GM12878 (cell line): ENCODE results near the gene MBD2. TPM values are rescaled to one million over a fixed set of nuclear protein-coding genes. Genes with fewer than 3 reads are reported as not detected.

Experiments
- BCL11A ChIP-seq: IDR thresholded peaks from 2 replicates; pipeline ENCODE4 v1.6.1; 2011; ENCODE audit warnings: low read depth, low read length
- CBX5 ChIP-seq: sonication (generic); IDR thresholded peaks from 2 replicates; pipeline ENCODE4 v1.6.1; 2016; ENCODE audit warnings: low read depth, moderate library complexity, mild to moderate bottlenecking, inconsistent platforms
- ETV6 ChIP-seq, 2 experiments: fragments of 450-650 bp in 1 of 2; IDR thresholded peaks in 1 of 2; conservative IDR thresholded peaks in 1 of 2; 2 replicates each; pipeline ENCODE4 v1.6.1; 2014; ENCODE audit warnings: antibody characterized with exemption in 1 of 2, borderline replicate concordance in 1 of 2, low read depth in 1 of 2, mild to moderate bottlenecking in 1 of 2, moderate library complexity in 1 of 2
- HDAC2 ChIP-seq: fragments of 200-600 bp; sonication (generic); IDR thresholded peaks from 2 replicates; pipeline ENCODE4 v1.6.1; 2017
- IRF4 ChIP-seq: IDR thresholded peaks from 2 replicates; pipeline ENCODE4 v1.6.1; 2011; ENCODE audit warnings: low read depth, low read length
- JUND ChIP-seq: IDR thresholded peaks from 2 replicates; pipeline ENCODE4 v1.6.1; 2012; ENCODE audit warnings: low read depth, mild to moderate bottlenecking, low read length, improper control_type of control experiment, moderate library complexity
- MYC ChIP-seq: IDR thresholded peaks from 2 replicates; pipeline ENCODE4 v1.6.1; 2011; ENCODE audit warnings: mild to moderate bottlenecking, low read length, moderate library complexity, inconsistent platforms; ENCODE audit not compliant: insufficient read depth, insufficient replicate concordance, insufficient read length, severe bottlenecking
- NFYB ChIP-seq: IDR thresholded peaks from 2 replicates; pipeline ENCODE4 v1.6.1; 2011; ENCODE audit warnings: low read depth, mild to moderate bottlenecking, low read length, improper control_type of control experiment, moderate library complexity; ENCODE audit not compliant: insufficient read depth
- PRDM15 ChIP-seq: fragments of 450-650 bp; formaldehyde crosslinking; IDR thresholded peaks from 2 replicates; pipeline ENCODE4 v1.4.0; 2020; ENCODE audit warnings: mild to moderate bottlenecking, moderate library complexity
- SMARCA5 ChIP-seq: fragments of 450-650 bp; IDR thresholded peaks from 2 replicates; pipeline ENCODE4 v1.6.1; 2017; ENCODE audit warnings: mild to moderate bottlenecking
- SPI1 ChIP-seq: IDR thresholded peaks from 2 replicates; pipeline ENCODE4 v1.6.1; 2011; ENCODE audit warnings: low read depth, mild to moderate bottlenecking, low read length, moderate library complexity, borderline replicate concordance; ENCODE audit not compliant: insufficient read depth
- ZZZ3 ChIP-seq: IDR thresholded peaks from 2 replicates; pipeline ENCODE4 v1.6.1; 2011; ENCODE audit warnings: low read depth; ENCODE audit not compliant: control insufficient read depth, insufficient read length
- polyA plus RNA-seq, 11 experiments: library from polyadenylated mRNA; depleted of rRNA in 4 of 11; unstranded in 6 of 11; stranded (reverse) in 5 of 11; fragments of >200 nt; fragmentation: Nextera tagmentation in 4 of 11; fragmentation: Illumina TruSeq in 1 of 11; extraction: Ambion mirVana in 4 of 11; extraction: Trizol in 1 of 11; gene quantifications; 1 replicate in 1 of 11; 2 replicates in 10 of 11; pipeline versions ENCODE4 v1.2.1 to v1.2.3, GENCODE V29; 2011 to 2016; ENCODE audit warnings: inconsistent platforms in 2 of 11, missing spikeins in 2 of 11, low read depth in 1 of 11
- total RNA-seq, 4 experiments: library from RNA; depleted of rRNA in 3 of 4; stranded (reverse); fragments of >200 nt in 3 of 4; fragmentation: Illumina TruSeq in 1 of 4; extraction: Trizol in 1 of 4; gene quantifications; 2 replicates each; pipeline versions ENCODE4 v1.2.1 to v1.2.3, GENCODE V29; 2013 to 2021
- TF ChIP-seq, protein P1 (sequence below): fragments of 450-650 bp; IDR thresholded peaks from 2 replicates; pipeline ENCODE4 v1.6.1; 2017; ENCODE audit warnings: antibody characterized with exemption, mild to moderate bottlenecking, moderate library complexity
- TF ChIP-seq, protein P2 (sequence below): fragments of 450-650 bp; IDR thresholded peaks from 2 replicates; pipeline ENCODE4 v1.6.1; 2016; ENCODE audit warnings: mild to moderate bottlenecking, moderate library complexity, borderline replicate concordance
- TF ChIP-seq, protein P3 (sequence below), 3 experiments: IDR thresholded peaks in 2 of 3; conservative IDR thresholded peaks in 1 of 3; 2 replicates each; pipeline ENCODE4 v1.5.1; 2011; ENCODE audit warnings: low read depth in 3 of 3, low read length in 3 of 3, mild to moderate bottlenecking in 3 of 3, control low read depth in 2 of 3, moderate library complexity in 2 of 3, inconsistent platforms in 1 of 3, mixed read lengths in 1 of 3; ENCODE audit not compliant: control insufficient read depth in 2 of 3, insufficient read depth in 1 of 3; ENCODE audit errors: extremely low read depth in 1 of 3

Gene MBD2
- total and polyA plus RNA-seq, 10 of the 15 experiments (the other 5 are each of a cell fraction or from before 2014, with no cell fraction given): 24.1 to 276 (median 57.9) TPM

- TF ChIP-seq, protein P1, sequence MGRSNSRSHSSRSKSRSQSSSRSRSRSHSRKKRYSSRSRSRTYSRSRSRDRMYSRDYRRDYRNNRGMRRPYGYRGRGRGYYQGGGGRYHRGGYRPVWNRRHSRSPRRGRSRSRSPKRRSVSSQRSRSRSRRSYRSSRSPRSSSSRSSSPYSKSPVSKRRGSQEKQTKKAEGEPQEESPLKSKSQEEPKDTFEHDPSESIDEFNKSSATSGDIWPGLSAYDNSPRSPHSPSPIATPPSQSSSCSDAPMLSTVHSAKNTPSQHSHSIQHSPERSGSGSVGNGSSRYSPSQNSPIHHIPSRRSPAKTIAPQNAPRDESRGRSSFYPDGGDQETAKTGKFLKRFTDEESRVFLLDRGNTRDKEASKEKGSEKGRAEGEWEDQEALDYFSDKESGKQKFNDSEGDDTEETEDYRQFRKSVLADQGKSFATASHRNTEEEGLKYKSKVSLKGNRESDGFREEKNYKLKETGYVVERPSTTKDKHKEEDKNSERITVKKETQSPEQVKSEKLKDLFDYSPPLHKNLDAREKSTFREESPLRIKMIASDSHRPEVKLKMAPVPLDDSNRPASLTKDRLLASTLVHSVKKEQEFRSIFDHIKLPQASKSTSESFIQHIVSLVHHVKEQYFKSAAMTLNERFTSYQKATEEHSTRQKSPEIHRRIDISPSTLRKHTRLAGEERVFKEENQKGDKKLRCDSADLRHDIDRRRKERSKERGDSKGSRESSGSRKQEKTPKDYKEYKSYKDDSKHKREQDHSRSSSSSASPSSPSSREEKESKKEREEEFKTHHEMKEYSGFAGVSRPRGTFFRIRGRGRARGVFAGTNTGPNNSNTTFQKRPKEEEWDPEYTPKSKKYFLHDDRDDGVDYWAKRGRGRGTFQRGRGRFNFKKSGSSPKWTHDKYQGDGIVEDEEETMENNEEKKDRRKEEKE: no peak
- TF ChIP-seq, protein P2, sequence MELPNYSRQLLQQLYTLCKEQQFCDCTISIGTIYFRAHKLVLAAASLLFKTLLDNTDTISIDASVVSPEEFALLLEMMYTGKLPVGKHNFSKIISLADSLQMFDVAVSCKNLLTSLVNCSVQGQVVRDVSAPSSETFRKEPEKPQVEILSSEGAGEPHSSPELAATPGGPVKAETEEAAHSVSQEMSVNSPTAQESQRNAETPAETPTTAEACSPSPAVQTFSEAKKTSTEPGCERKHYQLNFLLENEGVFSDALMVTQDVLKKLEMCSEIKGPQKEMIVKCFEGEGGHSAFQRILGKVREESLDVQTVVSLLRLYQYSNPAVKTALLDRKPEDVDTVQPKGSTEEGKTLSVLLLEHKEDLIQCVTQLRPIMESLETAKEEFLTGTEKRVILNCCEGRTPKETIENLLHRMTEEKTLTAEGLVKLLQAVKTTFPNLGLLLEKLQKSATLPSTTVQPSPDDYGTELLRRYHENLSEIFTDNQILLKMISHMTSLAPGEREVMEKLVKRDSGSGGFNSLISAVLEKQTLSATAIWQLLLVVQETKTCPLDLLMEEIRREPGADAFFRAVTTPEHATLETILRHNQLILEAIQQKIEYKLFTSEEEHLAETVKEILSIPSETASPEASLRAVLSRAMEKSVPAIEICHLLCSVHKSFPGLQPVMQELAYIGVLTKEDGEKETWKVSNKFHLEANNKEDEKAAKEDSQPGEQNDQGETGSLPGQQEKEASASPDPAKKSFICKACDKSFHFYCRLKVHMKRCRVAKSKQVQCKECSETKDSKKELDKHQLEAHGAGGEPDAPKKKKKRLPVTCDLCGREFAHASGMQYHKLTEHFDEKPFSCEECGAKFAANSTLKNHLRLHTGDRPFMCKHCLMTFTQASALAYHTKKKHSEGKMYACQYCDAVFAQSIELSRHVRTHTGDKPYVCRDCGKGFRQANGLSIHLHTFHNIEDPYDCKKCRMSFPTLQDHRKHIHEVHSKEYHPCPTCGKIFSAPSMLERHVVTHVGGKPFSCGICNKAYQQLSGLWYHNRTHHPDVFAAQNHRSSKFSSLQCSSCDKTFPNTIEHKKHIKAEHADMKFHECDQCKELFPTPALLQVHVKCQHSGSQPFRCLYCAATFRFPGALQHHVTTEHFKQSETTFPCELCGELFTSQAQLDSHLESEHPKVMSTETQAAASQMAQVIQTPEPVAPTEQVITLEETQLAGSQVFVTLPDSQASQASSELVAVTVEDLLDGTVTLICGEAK: no peak
- TF ChIP-seq IRF4: peak; percentile 41; the same call in 1 of the 2 replicates
- TF ChIP-seq MYC: no peak
- peak; percentile 87; the same call in 1 of the 2 replicates for TF ChIP-seq CBX5
- TF ChIP-seq SMARCA5: 0 out of 2 replicates have a peak, but pooled peaks have one; percentile 34
- no peak for TF ChIP-seq JUND
- no peak for TF ChIP-seq PRDM15 (CRISPR knock-in tag)
- no peak for TF ChIP-seq HDAC2
- no peak for TF ChIP-seq SPI1
- no peak for TF ChIP-seq ZZZ3
- TF ChIP-seq NFYB: no peak
- TF ChIP-seq BCL11A: peak; percentile 83; the same call in 1 of the 2 replicates
- TF ChIP-seq, protein P3, sequence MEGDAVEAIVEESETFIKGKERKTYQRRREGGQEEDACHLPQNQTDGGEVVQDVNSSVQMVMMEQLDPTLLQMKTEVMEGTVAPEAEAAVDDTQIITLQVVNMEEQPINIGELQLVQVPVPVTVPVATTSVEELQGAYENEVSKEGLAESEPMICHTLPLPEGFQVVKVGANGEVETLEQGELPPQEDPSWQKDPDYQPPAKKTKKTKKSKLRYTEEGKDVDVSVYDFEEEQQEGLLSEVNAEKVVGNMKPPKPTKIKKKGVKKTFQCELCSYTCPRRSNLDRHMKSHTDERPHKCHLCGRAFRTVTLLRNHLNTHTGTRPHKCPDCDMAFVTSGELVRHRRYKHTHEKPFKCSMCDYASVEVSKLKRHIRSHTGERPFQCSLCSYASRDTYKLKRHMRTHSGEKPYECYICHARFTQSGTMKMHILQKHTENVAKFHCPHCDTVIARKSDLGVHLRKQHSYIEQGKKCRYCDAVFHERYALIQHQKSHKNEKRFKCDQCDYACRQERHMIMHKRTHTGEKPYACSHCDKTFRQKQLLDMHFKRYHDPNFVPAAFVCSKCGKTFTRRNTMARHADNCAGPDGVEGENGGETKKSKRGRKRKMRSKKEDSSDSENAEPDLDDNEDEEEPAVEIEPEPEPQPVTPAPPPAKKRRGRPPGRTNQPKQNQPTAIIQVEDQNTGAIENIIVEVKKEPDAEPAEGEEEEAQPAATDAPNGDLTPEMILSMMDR (IDR thresholded peaks at IDR 0.05 in 2 of 3, conservative IDR thresholded peaks at IDR 0.05 in 1 of 3; ENCODE audit: control insufficient read depth in 2 of 3, extremely low read depth in 1 of 3, insufficient read depth in 1 of 3, low read depth in 3 of 3, low read length in 3 of 3): no peak
- peak in 1 of 2 experiments; percentile 62; a peak in 1 of 4 replicates for TF ChIP-seq ETV6 (conservative IDR thresholded peaks at IDR 0.05 in 1 of 2, IDR thresholded peaks at IDR 0.05 in 1 of 2; ENCODE audit: borderline replicate concordance in 1 of 2, low read depth in 1 of 2)
These were observed 75.3 kb downstream of the MBD2 start (continued) for GRCh38 chr18:54149078-54149697.
